Measurements from ENCODE around the gene PRR15L.

Gene PRR15L

DNA sequence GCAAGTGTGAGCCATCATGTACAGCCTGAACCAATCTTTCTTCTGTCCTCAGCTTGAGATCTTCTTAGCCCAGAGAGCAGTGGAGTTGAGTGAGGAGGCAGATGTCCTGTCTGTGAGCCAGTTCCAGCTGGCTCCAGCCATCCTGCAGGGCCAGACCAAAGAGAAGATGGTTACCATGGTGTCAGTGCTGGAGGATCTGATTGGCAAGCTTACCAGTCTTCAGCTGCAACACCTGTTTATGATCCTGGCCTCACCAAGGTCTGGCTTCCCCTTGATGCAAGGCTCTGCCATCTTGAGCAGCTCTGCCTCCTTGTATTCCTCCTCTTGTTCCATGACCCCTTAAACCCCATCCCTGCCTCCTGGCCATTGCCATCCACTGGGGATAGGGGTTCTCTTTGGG, 22.9 kb upstream of the PRR15L start:
- no peak for FAIRE-seq
- TF ChIP-seq CTCF (IDR thresholded peaks at IDR 0.05; ENCODE audit: insufficient read depth, missing control alignments) = no peak
- no peak for DNase-seq (ENCODE audit: insufficient read length, low spot score)

DNA sequence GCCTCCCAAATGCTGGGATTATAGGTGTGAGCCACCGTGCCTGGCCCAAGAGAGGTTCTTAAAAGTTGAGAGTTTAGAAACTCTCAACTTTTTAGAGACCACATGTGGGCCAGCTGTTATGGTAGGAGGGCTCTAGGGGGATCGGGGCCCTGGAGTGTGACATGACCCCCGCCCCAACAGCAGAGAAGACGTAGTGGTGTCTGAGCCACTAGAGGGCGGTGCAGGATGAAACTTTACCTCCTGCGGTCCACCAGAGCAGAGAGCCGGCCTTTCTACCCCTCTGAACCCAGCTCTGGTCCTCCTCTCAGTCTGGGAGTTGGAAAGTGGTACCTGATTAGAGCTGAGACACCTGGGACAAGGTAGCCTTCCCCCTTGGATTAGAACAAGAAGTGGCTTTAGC, 20.6 kb upstream of the PRR15L start:
- DNase-seq (ENCODE audit: insufficient read length, low spot score) (peak; percentile 94), FAIRE-seq (no peak)
- peak; percentile 96 for TF ChIP-seq CTCF (IDR thresholded peaks at IDR 0.05; ENCODE audit: insufficient read depth, missing control alignments)

DNA sequence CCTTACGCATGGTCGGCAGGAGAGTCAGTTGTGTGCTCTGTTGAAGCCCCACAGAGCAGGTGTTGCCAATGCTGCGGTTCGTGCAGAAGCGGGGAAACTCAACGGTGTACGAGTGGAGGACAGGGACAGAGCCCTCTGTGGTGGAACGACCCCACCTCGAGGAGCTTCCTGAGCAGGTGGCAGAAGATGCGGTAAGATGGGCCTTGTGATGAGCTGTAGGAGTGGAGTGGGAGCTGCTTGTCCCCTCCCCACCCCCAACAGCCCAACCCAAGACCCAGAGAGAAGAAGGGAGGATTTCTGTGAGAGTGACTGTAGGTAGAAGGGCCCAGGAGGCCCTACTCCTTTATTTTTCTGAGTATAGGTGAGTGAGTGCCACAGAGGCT, 18.1 kb upstream of the PRR15L start:
- FAIRE-seq (no peak), DNase-seq (ENCODE audit: insufficient read length, low spot score) (no peak)
- no peak for TF ChIP-seq CTCF (IDR thresholded peaks at IDR 0.05; ENCODE audit: insufficient read depth, missing control alignments)

- DNase-seq (ENCODE audit: insufficient read length, low spot score) (no peak), FAIRE-seq (no peak)
- no peak for TF ChIP-seq CTCF (IDR thresholded peaks at IDR 0.05; ENCODE audit: insufficient read depth, missing control alignments)
Measured at GRCh38 chr17:47975189-47975822, 17.6 kb upstream of the PRR15L start.

GRCh38 chr17:47973541-47973940, 15.9 kb upstream of the PRR15L start:
- DNase-seq (ENCODE audit: insufficient read length, low spot score) = no peak
- no peak for FAIRE-seq
- no peak for TF ChIP-seq CTCF (IDR thresholded peaks at IDR 0.05; ENCODE audit: insufficient read depth, missing control alignments)

GRCh38 chr17:47970725-47971499, 13.2 kb upstream of the PRR15L start, which contains the start of gene CDK5RAP3:
CDK5RAP3 (plus strand) TSS chr17:47971113; CDS start chr17:47971147, 34 bp downstream.
- DNase-seq (ENCODE audit: insufficient read length, low spot score) (peak; percentile 82), FAIRE-seq (no peak)
- peak; percentile 80 for TF ChIP-seq CTCF (IDR thresholded peaks at IDR 0.05; ENCODE audit: insufficient read depth, missing control alignments)

All from D721Med (cell line).